ENCODE results near the gene HELT.
"Not testable (repeated sequence)": the region's sequence is repeated elsewhere in the genome, so short reads cannot be mapped to it uniquely, and the experiment has no call there.

Gene HELT, protein sequence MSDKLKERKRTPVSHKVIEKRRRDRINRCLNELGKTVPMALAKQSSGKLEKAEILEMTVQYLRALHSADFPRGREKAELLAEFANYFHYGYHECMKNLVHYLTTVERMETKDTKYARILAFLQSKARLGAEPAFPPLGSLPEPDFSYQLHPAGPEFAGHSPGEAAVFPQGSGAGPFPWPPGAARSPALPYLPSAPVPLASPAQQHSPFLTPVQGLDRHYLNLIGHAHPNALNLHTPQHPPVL

DNA sequence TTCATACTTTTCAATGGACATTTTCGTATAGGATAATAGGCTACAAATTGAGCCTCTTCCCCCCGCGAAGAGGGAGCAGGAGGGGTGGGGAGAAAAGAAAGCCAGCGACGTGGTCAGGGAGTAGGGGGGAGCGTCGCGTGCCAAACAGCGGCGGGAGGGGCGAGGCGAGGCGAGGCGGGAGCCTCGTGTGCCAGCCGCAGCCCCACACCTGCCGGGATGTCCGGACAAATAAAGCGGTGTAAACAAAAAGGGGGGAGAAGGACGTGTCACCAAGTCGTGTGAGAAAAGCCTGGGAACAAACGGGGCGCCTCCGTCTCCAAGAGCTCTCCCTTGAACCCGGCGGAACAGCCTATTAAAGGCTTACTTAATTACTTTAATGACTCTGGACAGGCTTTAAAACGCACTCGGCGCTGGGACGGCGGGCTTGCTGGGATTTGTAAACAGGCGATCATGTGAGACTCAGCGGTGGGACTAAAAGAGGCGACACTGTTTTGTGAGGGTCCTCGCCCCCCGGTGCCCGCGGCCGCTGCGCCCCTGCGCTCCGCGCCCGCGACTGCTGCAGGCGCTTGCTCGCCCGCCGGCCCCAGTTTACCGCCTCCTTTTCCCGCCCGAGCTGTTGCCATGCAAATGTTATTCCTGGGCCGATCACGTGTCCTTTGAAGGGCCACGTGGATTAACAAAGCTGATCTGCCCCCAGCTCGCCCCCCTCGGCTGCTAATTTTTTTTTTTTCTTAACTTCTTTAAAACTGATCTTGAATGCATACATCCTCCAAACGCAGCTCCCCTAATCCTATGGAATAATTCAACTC lies at the start of gene HELT:
HELT (plus strand) TSS at position 527 of the 809 bp plus-strand sequence. CDS start 439 bp downstream, outside the sequence.
- DNase-seq = no peak

DNA sequence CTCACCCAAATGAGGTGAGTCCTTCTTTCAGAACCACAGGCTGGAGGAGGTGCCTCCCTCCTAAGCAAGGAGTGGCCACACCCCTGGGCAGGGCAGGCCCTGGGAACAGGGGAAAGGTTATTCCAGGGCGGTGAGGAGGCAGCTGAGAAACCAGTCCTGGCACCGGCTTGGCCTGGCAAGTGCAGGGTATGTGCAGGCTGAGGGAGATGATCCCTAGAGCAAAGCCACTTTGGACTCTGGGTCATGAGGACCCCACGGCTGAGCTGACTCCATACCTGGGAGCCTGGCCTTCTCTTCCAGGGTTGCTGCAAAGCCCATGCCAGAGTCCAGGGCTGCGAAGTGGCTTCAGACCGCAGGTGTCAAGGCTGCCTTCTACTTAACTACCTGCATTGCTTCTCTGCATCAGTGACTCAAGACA lies 49.5 kb upstream of the HELT start:
- no peak for DNase-seq

DNA sequence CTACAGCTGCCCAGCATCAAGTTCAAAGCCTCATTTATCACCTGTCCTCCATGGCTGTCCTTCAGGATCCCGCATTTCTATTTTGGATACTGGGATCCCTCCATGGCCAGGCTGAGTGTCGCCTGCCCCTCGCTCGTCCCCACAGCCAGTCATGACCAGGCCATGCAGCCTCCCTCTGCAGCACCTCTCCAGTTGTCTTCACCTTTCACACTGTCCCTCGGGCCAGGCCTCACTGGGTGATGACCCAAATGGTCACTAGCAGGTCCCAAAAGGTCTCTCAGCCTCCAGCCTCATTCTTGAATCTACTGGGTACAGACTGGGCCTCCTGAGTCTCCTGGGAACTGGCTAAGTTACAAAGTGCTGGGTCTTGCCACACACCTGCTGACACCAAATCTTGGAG lies 48.7 kb upstream of the HELT start:
- no peak for DNase-seq

DNA sequence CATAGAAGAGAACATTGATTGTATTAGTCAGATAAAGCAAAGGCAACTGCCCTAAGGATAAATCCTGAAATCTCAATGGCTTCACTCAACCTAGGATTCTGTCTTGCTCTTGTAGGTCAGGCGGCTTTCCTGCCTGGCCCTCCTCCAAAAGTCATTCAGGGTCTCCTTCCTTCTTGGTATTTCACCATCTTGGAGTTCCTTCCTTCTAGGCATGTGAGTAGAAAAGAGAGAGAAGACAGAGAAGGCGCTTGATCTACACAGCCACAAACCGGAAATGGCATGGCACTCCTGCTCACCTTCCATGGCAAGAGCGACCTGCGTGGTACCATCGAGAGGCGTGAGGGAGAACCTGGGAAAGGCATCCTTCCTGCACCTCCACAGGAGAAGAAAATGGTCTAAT lies 45.3 kb upstream of the HELT start:
- no peak for DNase-seq

DNA sequence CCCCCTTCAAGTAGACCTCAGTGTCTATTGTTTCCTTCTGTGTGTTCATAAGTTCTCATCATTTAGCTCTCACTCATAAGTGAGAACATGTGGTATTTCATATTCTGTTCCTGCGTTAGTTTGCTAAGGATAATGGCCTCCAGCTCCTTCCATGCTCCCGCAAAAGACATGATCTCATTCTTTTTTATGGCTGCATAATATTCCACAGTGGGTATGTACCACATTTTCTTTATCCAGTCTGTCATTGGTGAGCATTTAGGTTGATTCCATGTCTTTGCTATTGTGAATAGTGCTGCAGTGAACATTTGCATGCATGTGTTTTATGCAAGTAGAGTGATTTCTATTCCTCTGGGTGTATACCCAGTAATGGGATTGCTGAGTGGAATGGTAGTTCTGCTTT lies 41.9 kb upstream of the HELT start:
- not testable (repeated sequence) for DNase-seq

DNA sequence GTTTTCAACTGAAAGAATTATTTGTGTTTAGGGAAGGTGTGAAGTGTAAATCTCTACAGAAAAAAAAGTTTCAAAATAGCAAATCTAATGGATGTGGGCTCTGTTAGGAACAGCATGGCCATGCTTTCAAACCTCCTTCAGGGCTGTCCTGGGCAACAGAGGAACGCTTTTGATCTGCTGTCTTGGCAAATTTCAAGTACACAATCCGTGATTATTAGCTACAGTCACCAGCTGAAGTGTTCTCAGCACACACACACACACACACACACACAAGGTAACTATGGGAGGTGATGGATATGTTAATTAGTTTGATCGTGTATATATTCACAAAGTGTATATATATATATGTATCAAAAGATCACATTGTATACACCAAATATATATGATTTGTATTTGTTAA lies 40.5 kb upstream of the HELT start:
- DNase-seq = no peak

DNA sequence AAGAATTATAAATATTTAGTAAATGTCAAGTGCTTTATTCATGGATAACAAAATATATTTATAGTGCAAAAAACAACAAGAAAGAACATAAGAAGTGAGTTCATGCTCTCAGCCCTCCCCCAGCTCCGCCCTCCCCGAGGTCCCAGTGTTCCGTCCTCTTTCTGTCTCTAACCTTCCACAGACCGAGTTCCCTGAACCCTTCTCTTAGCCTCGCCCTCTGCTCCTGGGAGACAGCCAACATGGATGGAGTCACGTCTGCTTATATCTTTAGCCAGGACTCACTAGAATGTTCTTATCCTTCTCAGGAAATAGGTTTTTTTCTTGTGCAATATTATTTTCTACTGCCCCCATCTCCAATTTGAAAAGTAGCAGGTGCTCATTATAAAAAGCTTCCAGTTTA lies 40.1 kb upstream of the HELT start:
- DNase-seq = no peak

DNA sequence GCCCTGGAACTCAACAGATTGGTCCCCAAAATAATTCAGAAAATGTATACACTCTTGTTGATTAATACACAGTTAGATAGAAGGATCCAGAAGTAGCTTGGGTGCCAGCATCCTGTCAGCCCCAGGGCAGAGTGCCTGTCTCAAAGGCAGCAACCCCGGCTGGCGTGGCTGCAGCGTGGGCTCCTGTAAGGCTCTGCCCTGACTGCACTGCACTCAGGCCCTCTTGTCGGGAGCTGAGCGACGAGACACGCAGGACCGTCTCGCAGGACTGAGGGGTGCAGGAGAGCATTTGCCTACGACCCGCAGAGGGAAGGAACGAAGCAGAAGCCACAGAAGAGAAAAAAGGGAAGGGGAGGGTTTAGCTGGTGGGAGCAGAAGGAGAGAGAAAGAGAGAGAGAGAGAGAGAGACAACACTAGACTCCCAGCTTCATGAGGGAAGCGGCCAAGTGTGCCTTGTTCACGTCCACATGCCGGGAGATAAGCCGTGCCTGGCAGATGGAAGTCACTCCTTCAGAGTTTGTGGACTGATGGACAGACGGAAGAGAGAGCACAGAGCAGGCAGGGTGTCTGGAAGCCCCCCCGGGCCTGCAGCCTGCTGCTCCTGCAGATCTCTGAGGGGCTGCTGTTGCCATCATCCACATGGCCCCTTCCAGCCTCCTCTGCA lies 38.7 kb upstream of the HELT start:
- DNase-seq = no peak

DNA sequence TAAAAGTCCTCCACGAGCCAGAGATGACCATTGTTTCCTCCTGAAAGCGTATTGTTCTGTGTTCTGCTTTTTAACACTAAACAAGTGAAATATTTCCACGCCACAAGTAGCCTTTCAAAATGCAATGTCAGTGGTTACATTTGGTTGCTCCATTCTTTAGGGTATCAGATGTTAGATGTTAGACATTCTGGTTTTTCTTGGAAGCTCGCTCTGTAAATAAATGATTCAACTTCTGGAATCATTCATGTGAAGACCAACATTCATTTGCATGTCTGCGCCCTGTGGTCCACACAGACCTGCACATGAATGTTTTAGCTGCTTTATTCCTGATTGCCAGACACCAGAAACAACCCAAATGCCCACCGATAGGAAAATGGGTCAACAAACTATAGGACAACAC lies 38.0 kb upstream of the HELT start:
- DNase-seq = no peak

DNA sequence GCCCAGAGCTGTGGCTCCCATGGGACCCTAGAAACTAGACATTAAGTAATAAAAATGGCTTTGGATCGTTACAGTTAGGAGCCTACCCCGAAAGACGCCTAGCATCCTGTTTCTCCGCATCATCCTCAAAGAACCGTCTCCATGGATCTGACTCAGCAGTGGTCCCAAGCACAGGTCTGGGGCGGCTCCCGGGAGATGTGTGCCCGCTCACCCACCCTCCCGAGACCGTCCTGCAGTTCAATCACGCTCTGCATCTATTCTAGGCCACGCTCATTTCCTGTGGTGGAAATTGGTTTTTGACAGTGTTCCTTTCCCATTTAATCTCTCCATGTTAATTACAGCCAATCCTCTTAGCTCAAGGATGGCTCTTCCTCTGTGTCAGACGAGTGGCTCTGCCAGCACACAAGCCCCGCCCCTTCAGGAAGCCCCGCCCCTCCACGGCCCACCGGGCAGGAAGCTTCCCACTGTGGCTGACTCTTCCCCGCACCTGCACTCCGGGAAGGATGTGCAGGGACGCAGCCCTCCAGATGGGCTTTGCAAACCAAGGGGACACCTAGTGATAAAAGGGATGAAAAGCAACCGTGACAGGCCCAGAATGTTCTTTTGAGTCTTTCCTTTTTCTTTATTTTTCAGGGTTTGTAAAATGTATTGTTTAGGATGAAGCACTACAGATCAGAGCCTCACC lies 34.5 kb upstream of the HELT start:
- peak; percentile 81 for DNase-seq

DNA sequence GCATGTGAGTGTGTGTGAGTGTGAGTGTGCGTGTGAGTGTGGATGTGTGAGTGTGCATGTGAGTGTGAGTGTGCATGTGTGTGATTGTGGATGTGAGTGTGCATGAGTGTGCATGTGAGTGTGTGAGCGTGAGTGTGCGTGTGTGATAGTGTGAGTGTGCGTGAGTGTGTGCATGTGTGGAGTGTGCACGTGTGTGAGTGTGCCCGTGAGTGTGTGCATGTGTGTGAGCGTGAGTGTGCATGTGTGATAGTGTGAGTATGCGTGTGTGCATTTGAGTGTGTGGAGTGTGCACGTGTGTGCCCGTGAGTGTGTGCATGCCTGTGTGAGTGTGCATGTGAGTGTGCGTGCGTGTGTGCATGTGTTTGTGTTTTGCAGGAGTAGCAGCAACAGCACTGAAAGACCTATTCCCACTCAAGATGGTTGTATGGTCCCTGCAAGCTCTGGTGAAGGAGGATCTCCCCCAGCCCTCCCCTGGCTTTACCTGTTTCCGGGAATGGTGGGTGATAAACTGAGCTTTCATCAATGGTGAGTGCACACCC lies 30.7 kb upstream of the HELT start:
- DNase-seq = no peak

DNA sequence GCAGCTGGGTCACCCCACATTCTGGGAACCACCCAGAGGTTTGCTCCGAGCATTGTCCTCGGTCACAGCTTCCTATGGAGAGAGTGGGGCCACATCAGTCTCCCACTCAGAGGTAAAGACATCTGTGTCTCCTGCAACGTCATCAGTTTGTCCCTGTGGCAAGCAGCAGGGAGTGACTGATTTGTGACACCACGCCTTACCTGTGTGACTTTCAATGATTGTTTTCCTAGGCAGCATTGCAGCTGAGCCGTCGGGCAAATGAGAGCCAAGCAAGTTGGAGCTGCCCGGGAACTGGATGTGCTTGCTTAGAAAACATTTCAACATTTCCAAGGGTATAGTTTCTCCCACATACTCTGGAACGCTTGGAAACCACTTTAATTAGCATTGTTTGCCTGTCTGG lies 29.7 kb upstream of the HELT start:
- DNase-seq = no peak

DNA sequence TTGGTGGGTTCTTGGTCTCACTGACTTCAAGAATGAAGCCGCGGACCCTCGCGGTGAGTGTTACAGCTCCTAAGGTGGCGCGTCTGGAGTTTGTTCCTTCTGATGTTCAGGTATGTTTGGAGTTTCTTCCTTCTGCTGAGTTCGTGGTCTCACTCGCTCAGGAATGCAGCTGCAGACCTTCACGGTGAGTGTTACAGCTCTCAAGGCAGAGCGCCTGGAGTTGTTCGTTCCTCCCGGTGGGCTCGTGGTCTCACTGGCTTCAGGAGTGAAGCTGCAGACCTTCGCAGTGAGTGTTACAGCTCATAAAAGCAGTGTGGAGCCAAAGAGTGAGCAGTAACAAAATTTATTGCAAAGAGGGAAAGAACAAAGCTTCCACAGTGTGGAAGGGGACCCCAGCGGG lies 29.0 kb upstream of the HELT start:
- DNase-seq = not testable (repeated sequence)

DNA sequence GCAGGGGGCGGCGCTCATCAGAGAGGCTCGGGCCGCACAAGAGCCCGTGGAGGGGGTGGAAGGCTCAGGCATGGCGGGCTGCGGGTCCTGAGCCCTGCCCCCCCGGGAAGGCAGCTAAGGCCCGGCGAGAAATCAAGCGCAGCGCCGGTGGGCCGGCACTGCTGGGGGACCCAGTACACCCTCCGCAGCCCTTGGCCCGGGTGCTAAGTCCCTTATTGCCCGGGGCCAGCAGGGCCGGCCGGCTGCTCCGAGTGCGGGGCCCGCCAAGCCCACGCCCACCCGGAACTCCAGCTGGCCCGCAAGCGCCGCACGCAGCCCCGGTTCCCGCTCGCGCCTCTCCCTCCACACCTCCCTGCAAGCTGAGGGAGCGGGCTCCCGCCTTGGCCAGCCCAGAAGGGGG lies 28.2 kb upstream of the HELT start:
- DNase-seq = not testable (repeated sequence)

DNA sequence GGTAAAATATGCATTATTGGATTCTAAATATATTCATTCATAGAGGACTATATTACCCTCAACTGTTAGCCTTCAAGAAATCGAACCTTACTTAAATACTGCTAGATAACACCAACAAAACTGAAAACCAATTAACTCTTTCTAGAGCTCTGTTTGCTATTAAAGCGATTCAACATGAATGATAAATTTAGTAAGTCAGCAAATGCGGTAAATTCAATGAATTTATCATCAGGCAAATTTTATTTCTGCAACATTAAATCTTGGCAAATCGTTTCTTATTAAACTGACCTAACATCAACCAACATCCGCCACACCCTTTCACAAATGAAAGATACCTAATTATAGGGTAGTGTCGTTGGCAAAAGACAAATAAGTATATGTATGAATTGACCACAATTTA lies 26.4 kb upstream of the HELT start:
- DNase-seq = no peak

DNA sequence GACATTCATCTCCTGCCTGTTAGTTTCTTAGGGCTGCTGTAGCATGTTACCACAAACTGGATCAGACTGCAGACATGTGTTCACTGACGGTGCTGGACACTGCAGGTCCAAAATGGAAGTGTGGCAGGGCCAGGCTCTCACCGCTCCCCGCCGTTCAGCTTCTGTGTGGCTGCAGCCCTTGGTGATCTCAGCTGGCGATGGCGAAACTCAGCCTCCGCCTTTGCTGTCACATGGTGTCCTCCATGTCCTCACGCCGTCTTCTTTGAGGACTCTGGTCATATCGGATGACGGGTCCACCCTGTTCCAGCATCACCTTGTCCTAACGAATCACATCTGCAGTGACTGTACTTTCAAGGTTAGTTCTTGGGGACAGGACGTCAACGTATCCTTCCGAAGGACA lies 25.9 kb upstream of the HELT start:
- no peak for DNase-seq

DNA sequence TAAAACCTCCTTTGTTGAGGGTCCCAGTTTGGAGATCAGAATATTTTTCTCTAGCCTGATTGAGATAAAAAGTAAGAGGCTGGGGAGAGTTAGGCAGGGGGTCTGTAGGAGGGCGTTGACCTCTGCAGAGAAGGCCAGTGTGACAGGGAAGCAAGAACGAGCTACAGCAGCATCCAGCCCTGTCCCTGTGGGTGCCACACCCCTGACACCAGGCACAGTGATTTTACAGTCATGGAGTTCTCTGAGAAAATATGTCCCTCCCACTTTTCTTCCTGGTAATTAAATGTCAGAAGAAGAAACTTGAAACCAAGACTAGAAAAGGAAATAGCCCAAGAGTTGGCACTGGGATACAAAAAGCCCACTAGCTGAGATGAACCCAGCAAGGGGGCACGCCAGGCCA lies 25.0 kb upstream of the HELT start:
- no peak for DNase-seq

DNA sequence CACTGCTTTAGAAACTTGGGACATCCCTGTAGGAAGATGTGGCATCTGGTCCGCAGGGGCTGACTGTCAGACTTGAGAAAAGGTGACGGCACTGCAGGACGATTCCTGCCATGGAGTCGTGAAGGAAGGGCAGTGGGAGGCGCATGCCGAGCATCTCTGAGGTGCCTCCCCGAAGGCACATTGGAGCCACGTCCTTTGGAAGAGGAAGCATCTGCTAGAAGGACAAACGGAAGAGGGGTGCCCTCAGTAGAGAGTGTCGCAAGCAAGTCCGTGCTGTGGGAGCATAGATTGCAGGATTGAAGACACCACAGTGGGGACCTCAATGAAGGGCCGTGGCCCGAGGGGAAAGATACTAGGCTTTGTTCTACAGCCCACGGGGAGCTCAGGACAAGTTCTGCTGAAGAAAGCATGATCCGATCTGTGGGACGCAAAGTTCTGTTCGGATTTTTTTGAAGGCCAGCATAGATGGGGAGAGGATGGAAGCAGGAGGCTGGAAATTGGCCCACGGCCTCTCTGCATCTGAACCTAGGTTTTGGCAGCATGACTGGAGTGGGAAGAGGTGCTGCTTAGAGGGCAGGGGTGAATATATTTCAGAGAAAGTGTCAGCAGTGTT lies 24.2 kb upstream of the HELT start:
- no peak for DNase-seq

DNA sequence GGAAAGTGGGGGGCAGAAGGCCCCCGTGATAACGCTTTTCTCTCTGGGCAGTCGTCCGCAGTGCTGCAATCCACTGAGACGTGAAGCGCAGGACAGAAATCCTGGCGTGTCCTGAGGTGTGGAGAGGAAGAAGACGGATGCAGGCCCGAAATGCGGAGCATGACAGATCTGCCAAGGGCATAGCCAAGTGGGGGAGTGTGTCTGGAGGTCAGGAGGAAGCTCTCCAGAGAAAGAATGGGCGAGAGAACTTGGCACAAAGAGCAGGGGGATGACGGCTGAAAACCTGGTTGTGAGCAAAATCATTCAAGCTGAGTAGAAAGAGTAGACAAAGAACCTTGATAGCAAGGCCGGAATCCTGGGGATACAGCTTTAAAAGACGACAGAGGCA lies 23.7 kb upstream of the HELT start:
- DNase-seq = no peak

DNA sequence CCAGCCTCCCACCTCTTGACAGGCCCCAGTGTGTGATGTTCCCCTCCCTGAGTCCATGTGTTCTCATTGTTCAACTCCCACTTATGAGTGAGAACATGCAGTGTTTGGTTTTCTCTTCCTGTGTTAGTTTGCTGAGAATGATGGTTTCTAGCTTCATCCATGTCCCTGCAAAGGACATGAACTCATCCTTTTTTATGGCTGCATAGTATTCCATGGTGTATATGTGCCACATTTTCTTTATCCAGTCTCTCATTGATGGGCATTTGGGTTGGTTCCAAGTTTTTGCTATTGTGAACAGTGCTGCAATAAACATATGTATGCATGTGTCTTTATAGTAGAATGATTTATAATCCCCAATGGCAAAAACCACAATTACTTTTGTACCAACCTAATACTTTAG lies 20.6 kb upstream of the HELT start:
- DNase-seq = not testable (repeated sequence)

DNA sequence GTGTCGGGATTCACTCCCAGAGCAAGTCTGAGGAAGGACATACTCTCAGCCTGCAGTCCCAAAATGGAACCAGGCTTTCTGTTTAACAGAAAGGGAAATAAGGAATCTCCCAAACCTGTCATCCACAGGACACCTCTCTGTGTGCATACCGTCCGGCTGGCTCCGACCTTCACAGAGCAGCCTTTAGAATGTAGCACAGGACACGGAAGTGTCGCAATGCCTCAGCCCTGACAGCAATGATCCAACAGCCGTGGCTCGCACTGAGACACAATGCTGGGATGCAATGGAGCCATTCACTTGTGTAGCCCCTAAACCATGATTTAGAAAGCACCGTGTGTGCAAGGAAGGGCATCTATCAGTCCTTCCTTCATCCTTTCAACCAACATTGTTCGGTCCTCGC lies 15.5 kb upstream of the HELT start:
- no peak for DNase-seq

DNA sequence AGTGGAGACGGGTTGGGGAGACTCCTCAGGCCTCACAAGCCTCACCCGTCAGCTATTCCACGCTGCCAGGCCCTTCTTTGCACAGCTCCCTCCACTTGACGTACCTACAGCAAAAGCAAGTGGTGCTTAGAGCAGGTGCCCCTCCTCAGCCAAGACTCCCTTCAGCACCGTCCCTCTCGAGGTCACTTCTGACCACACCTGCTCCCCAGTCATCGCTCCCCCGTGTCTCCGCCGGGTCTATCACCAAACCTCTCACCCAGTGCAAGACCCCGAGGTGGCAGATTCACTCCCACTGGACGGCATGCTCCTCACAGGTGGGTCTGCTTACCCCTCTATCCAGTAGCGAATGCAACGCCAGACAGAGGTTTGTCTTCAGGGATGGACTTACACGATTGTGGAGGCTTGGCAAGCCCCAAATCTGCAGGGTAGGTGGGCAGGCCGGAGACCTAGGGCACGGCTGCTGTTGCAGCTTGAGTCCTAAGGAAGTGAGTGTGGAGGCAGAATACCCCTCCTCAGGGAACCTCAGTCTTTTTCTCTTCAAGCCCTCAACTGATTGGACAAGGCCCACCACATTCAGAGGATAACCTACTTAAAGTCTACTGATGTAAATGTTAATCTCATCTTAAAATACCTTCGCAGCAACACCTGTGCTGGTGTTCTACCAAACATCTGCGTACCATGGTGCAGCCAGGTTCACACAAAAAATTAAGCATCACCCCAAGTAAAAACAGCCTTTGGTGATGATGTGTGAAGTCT lies 14.5 kb upstream of the HELT start:
- DNase-seq = no peak
